Esophagus muscularis mucosa (tissue), 4 donors: Measurements from ENCODE around the gene RASAL1.

Experiments used
- CTCF ChIP-seq, 3 experiments: fragments of 200-600 bp in 2 of 3; fragments of 450-650 bp in 1 of 3; sonication (generic) in 2 of 3; IDR thresholded peaks; one replicate each; pipeline ENCODE4 v1.5.1; 2017 to 2019; ENCODE audit warnings: antibody characterized with exemption in 3 of 3, mild to moderate bottlenecking in 2 of 3, moderate library complexity in 1 of 3
- EP300 ChIP-seq: sonication (generic); formaldehyde crosslinking; IDR thresholded peaks from one replicate; pipeline ENCODE4 v1.6.1; 2017; ENCODE audit warnings: antibody characterized with exemption
- POLR2A ChIP-seq: fragments of 450-650 bp; IDR thresholded peaks from one replicate; pipeline ENCODE4 v1.6.1; 2017; ENCODE audit warnings: antibody characterized with exemption, moderate library complexity, mild to moderate bottlenecking, low read depth

GRCh38 chr12:113172185-113172584 lies 36.6 kb upstream of the RASAL1 start:
- TF ChIP-seq CTCF (IDR thresholded peaks at IDR 0.05) (no peak), EP300 (no peak), POLR2A (no peak)
